Type B pancreatic cell (in vitro differentiated cells): ENCODE data around the gene MRPS16. TPM values are rescaled to one million over a fixed set of nuclear protein-coding genes. Genes with fewer than 3 reads are reported as not detected.

Experiments
- DNase-seq: peaks from one replicate; pipeline ENCODE4 v3.0.0; 2021; ENCODE audit warnings: mixed read lengths; ENCODE audit not compliant: unreplicated experiment; ENCODE audit errors: extremely low spot score
- H3K27ac Mint-ChIP-seq: 2 replicates; pipeline ENCODE4 v1.8.0; 2021; ENCODE audit warnings: mild to moderate bottlenecking, mixed read lengths
- H3K27me3 Mint-ChIP-seq: 2 replicates; pipeline ENCODE4 v1.8.0; 2021; ENCODE audit warnings: mixed read lengths
- H3K36me3 Mint-ChIP-seq: 2 replicates; pipeline ENCODE4 v1.8.0; 2021; ENCODE audit warnings: mixed read lengths
- H3K4me1 Mint-ChIP-seq: one replicate; pipeline ENCODE4 v1.8.0; 2021; ENCODE audit warnings: mixed read lengths; ENCODE audit not compliant: unreplicated experiment
- H3K4me3 Mint-ChIP-seq: 2 replicates; pipeline ENCODE4 v1.8.0; 2021; ENCODE audit warnings: mild to moderate bottlenecking, mixed read lengths
- H3K9me3 Mint-ChIP-seq: 2 replicates; pipeline ENCODE4 v1.8.0; 2021; ENCODE audit warnings: mixed read lengths
- CTCF ChIP-seq: fragments of 200-600 bp; sonication (generic); conservative IDR thresholded peaks from 2 replicates; pipeline ENCODE4 v1.5.0; 2021; ENCODE audit warnings: antibody characterized with exemption, mild to moderate bottlenecking
- total RNA-seq: library from RNA; stranded (reverse); gene quantifications from 2 replicates; pipeline ENCODE4 v1.2.1, GENCODE V29; 2021; ENCODE audit warnings: low replicate concordance

MRPS16 gene
- total RNA-seq, 1 donor from 2014 or later: 107 TPM

- H3K4me3 Mint-ChIP-seq: no peak overlapping the region
- no peak for TF ChIP-seq CTCF
- H3K27ac Mint-ChIP-seq: no peak overlapping the region
- peaks cover 28% of the 10 kb centered on the region for H3K36me3 Mint-ChIP-seq
- no peaks in the 10 kb centered on the region for H3K9me3 Mint-ChIP-seq
- no peak for DNase-seq
- no peaks in the 10 kb centered on the region for H3K4me1 Mint-ChIP-seq
- no peaks in the 10 kb centered on the region for H3K27me3 Mint-ChIP-seq
These were observed 34.8 kb downstream of the MRPS16 start for GRCh38 chr10:73217628-73218027.

- H3K4me3 Mint-ChIP-seq: no peak overlapping the region
These were observed 36.7 kb downstream of the MRPS16 start for GRCh38 chr10:73215749-73216148.

GRCh38 chr10:73211106-73211811 lies 41.2 kb downstream of the MRPS16 start:
- no peak for TF ChIP-seq CTCF
- Mint-ChIP-seq H3K27ac (no peak overlapping the region), H3K4me3 (no peak overlapping the region), H3K27me3 (no peaks in the 10 kb centered on the region), H3K36me3 (peaks cover 31% of the 10 kb centered on the region), H3K4me1 (no peaks in the 10 kb centered on the region), H3K9me3 (no peaks in the 10 kb centered on the region)
- no peak for DNase-seq

More at GRCh38 chr10:73215749-73216148, 36.7 kb downstream of the MRPS16 start:
- DNase-seq: no peak
- no peak for TF ChIP-seq CTCF
- no peaks in the 10 kb centered on the region for H3K27me3 Mint-ChIP-seq
- H3K4me1 Mint-ChIP-seq: no peaks in the 10 kb centered on the region
- H3K36me3 Mint-ChIP-seq: peaks cover 28% of the 10 kb centered on the region
- no peaks in the 10 kb centered on the region for H3K9me3 Mint-ChIP-seq
- H3K27ac Mint-ChIP-seq: no peak overlapping the region

GRCh38 chr10:73210395-73211105 lies 41.9 kb downstream of the MRPS16 start:
- no peak for TF ChIP-seq CTCF
- peaks cover 33% of the 10 kb centered on the region for H3K36me3 Mint-ChIP-seq
- no peak overlapping the region for H3K27ac Mint-ChIP-seq

GRCh38 chr10:73209705-73210104 lies 42.7 kb downstream of the MRPS16 start:
- Mint-ChIP-seq H3K27me3 (no peaks in the 10 kb centered on the region), H3K36me3 (peaks cover 37% of the 10 kb centered on the region), H3K4me1 (no peaks in the 10 kb centered on the region), H3K4me3 (no peak overlapping the region), H3K27ac (no peak overlapping the region), H3K9me3 (peaks cover 5% of the 10 kb centered on the region)
- DNase-seq: no peak
- TF ChIP-seq CTCF: no peak

More at GRCh38 chr10:73210395-73211105, 41.9 kb downstream of the MRPS16 start:
- Mint-ChIP-seq H3K27me3 (no peaks in the 10 kb centered on the region), H3K9me3 (peaks cover 5% of the 10 kb centered on the region), H3K4me3 (no peak overlapping the region), H3K4me1 (no peaks in the 10 kb centered on the region)
- no peak for DNase-seq
